OCI-LY1 (cell line): ENCODE measurements around the gene TAF1L.

ENCODE experiments used
- H2AFZ ChIP-seq: fragments of 200-600 bp; sonication (generic), shearing (Covaris generic); 2 replicates; pipeline ENCODE4 v1.6.0; 2014; ENCODE audit warnings: antibody characterized with exemption, mild to moderate bottlenecking, low read length
- H3F3A ChIP-seq: fragments of 200-600 bp; sonication (generic), shearing (Covaris generic); 2 replicates; pipeline ENCODE4 v1.6.0; 2014; ENCODE audit warnings: mild to moderate bottlenecking, antibody characterized with exemption, low read length, moderate library complexity; ENCODE audit not compliant: insufficient read depth
- H3K27ac ChIP-seq: fragments of 200-600 bp; sonication (generic); 2 replicates; pipeline ENCODE4 v1.5.1; 2014; ENCODE audit warnings: low read length, mixed run types, mild to moderate bottlenecking, low read depth; ENCODE audit not compliant: poor library complexity, severe bottlenecking
- H3K27me3 ChIP-seq: fragments of 200-600 bp; sonication (generic); 2 replicates; pipeline ENCODE4 v1.6.0; 2014; ENCODE audit warnings: antibody characterized with exemption, mild to moderate bottlenecking, low read length, moderate library complexity; ENCODE audit not compliant: insufficient read depth
- H3K36me3 ChIP-seq: fragments of 200-600 bp; sonication (generic); 2 replicates; pipeline ENCODE4 v1.6.1; 2014; ENCODE audit warnings: mild to moderate bottlenecking, antibody characterized with exemption, low read length, moderate library complexity, mixed read lengths; ENCODE audit not compliant: insufficient read depth
- H3K4me1 ChIP-seq: fragments of 200-600 bp; sonication (generic); 2 replicates; pipeline ENCODE4 v1.5.1; 2014; ENCODE audit warnings: mild to moderate bottlenecking, low read length, moderate library complexity; ENCODE audit not compliant: insufficient read depth, severe bottlenecking
- H3K4me2 ChIP-seq: fragments of 200-600 bp; sonication (generic), shearing (Covaris generic); 2 replicates; pipeline ENCODE4 v1.6.1; 2014; ENCODE audit warnings: low read length
- H3K4me3 ChIP-seq: fragments of 200-600 bp; sonication (generic); 2 replicates; pipeline ENCODE4 v1.5.1; 2014; ENCODE audit warnings: low read length, low read depth, mild to moderate bottlenecking, mixed read lengths; ENCODE audit not compliant: poor library complexity, severe bottlenecking
- H3K79me2 ChIP-seq: fragments of 200-600 bp; shearing (Covaris generic); 2 replicates; pipeline ENCODE4 v1.6.1; 2016; ENCODE audit warnings: mixed run types, low read length, mixed read lengths; ENCODE audit not compliant: insufficient read depth
- H3K9ac ChIP-seq: fragments of 200-600 bp; sonication (generic), shearing (Covaris generic); 2 replicates; pipeline ENCODE4 v1.6.1; 2014; ENCODE audit warnings: mild to moderate bottlenecking, low read length, mixed read lengths
- H3K9me2 ChIP-seq: fragments of 200-600 bp; sonication (generic), shearing (Covaris generic); 2 replicates; pipeline ENCODE4 v1.6.1; 2014; ENCODE audit warnings: low read depth, mild to moderate bottlenecking, low read length, mixed read lengths
- H3K9me3 ChIP-seq: fragments of 200-600 bp; shearing (Covaris generic); 2 replicates; pipeline ENCODE4 v1.6.1; 2014; ENCODE audit warnings: low read length, mixed read lengths
- H4K20me1 ChIP-seq: fragments of 200-600 bp; sonication (generic), shearing (Covaris generic); 2 replicates; pipeline ENCODE4 v1.6.0; 2016; ENCODE audit warnings: mild to moderate bottlenecking, low read length; ENCODE audit not compliant: insufficient read depth
- CTCF ChIP-seq: fragments of 200-600 bp; sonication (generic), shearing (Covaris generic); IDR thresholded peaks from 2 replicates; pipeline ENCODE4 v1.5.1; 2017; ENCODE audit warnings: mild to moderate bottlenecking, antibody characterized with exemption, low read length, moderate library complexity, mixed read lengths
- EZH2 ChIP-seq: fragments of 200-600 bp; sonication (generic), shearing (Covaris generic); IDR thresholded peaks from 2 replicates; pipeline ENCODE4 v1.8.0; 2017; ENCODE audit warnings: borderline replicate concordance, mixed run types, mild to moderate bottlenecking, antibody characterized with exemption, low read length, moderate library complexity, mixed read lengths

Gene TAF1L

GRCh38 chr9:32631991-32632390 is 3.5 kb downstream of the TAF1L start:
- TF ChIP-seq EZH2 = no peak
- Histone ChIP-seq H3K79me2 (no peaks in the 10 kb centered on the region), H3K9me3 (no peaks in the 10 kb centered on the region), H3K4me3 (no peak overlapping the region), H3K27me3 (no peaks in the 10 kb centered on the region), H3K9ac (no peak overlapping the region), H3K27ac (no peak overlapping the region), H3K9me2 (no peaks in the 10 kb centered on the region), H2AFZ (no peak overlapping the region), H4K20me1 (no peaks in the 10 kb centered on the region), H3K4me2 (no peak overlapping the region), H3K4me1 (no peaks in the 10 kb centered on the region), H3F3A (no peaks in the 10 kb centered on the region), H3K36me3 (no peaks in the 10 kb centered on the region)

GRCh38 chr9:32627394-32627954 is 8.0 kb downstream of the TAF1L start:
- Histone ChIP-seq H3K36me3 (no peaks in the 10 kb centered on the region), H2AFZ (no peak overlapping the region), H3K9me3 (no peaks in the 10 kb centered on the region), H3F3A (no peaks in the 10 kb centered on the region), H3K27me3 (no peaks in the 10 kb centered on the region), H3K27ac (no peak overlapping the region), H3K79me2 (no peaks in the 10 kb centered on the region), H3K4me1 (no peaks in the 10 kb centered on the region), H3K9ac (no peak overlapping the region), H3K4me3 (no peak overlapping the region), H4K20me1 (no peaks in the 10 kb centered on the region), H3K9me2 (no peaks in the 10 kb centered on the region), H3K4me2 (no peak overlapping the region)
- TF ChIP-seq EZH2 (no peak), CTCF (no peak)

- no peaks in the 10 kb centered on the region for H3K4me1 ChIP-seq
- no peak overlapping the region for H3K4me2 ChIP-seq
- H3K27me3 ChIP-seq = no peaks in the 10 kb centered on the region
- no peak overlapping the region for H3K27ac ChIP-seq
- no peak overlapping the region for H2AFZ ChIP-seq
- no peaks in the 10 kb centered on the region for H3K9me2 ChIP-seq
- no peak overlapping the region for H3K4me3 ChIP-seq
- H3K9me3 ChIP-seq = no peaks in the 10 kb centered on the region
- no peaks in the 10 kb centered on the region for H4K20me1 ChIP-seq
- H3K9ac ChIP-seq = no peak overlapping the region
- no peaks in the 10 kb centered on the region for H3F3A ChIP-seq
- H3K36me3 ChIP-seq = no peaks in the 10 kb centered on the region
- no peaks in the 10 kb centered on the region for H3K79me2 ChIP-seq
- TF ChIP-seq EZH2 = no peak
- no peak for TF ChIP-seq CTCF
These were observed 10.1 kb downstream of the TAF1L start for GRCh38 chr9:32625320-32625719.

GRCh38 chr9:32622948-32623347 is 12.5 kb downstream of the TAF1L start:
- Histone ChIP-seq H3K79me2 (no peaks in the 10 kb centered on the region), H3K9ac (no peak overlapping the region), H3F3A (no peaks in the 10 kb centered on the region), H3K4me2 (no peak overlapping the region), H3K9me3 (no peaks in the 10 kb centered on the region), H3K9me2 (no peaks in the 10 kb centered on the region), H3K27me3 (no peaks in the 10 kb centered on the region), H4K20me1 (no peaks in the 10 kb centered on the region), H3K36me3 (no peaks in the 10 kb centered on the region), H3K4me3 (no peak overlapping the region), H3K27ac (no peak overlapping the region), H3K4me1 (no peaks in the 10 kb centered on the region), H2AFZ (no peak overlapping the region)
- TF ChIP-seq EZH2 = no peak
- no peak for TF ChIP-seq CTCF
